Measurements from ENCODE around the gene OR10S1.

- TF ChIP-seq CTCF (IDR thresholded peaks at IDR 0.05), result no peak
- no peak for TF ChIP-seq POLR2A (IDR thresholded peaks at IDR 0.05)
Measured at GRCh38 chr11:123942413-123942812, 35.2 kb downstream of the OR10S1 start.

Measured in adrenal gland (tissue), 5 donors.